K562 (cell line): ENCODE data around the gene ZNF12. TPM values are rescaled to one million over a fixed set of nuclear protein-coding genes. Genes with fewer than 3 reads are reported as not detected.
"Not testable (repeated sequence)": the region's sequence is repeated elsewhere in the genome, so short reads cannot be mapped to it uniquely, and the experiment has no call there.

Experiments used
- ATAC-seq: fragments of 200-7000 bp; cut with Tn5 transposase; 3 replicates; pipeline ENCODE4 v1.9.1; 2020; ENCODE audit warnings: moderate library complexity
- BruUV-seq: library from RNA; stranded (reverse); fragments of 400-500 nt; replicated peaks from 2 replicates; lab custom pipeline; 2021; lab: Mats Ljungman, UMichigan
- CTCF ChIA-PET: fragments of 300-600 bp; formaldehyde crosslinking; extraction: SDS; loops from one replicate; lab custom pipeline; 2021; ENCODE audit warnings: low intra/inter-chr PET ratio; lab: Yijun Ruan, JAX
- POLR2A ChIA-PET: fragments of 300-600, 350-650 bp; sonication (Branson Sonifier 250); formaldehyde crosslinking; extraction: SDS; loops from one replicate; lab custom pipeline; 2021; ENCODE audit warnings: antibody characterized with exemption, inconsistent platforms; lab: Yijun Ruan, JAX
- DNase-seq, 4 experiments: peaks; one replicate each; pipeline versions ENCODE4 v3.0.0 to v3.0.0-alpha.2; 2011 to 2018; ENCODE audit warnings: low spot score in 3 of 4, mixed read lengths in 3 of 4; ENCODE audit errors: extremely low read depth in 1 of 4
- FAIRE-seq: peaks from 2 replicates; lab custom pipeline; 2011; peaks lifted over from hg19 to GRCh38; lab: Jason Lieb, UNC
- H2AFZ ChIP-seq: 2 replicates; pipeline ENCODE4 v1.6.0; 2011; ENCODE audit warnings: low read depth, low read length, control low read depth, inconsistent platforms
- H3K27ac ChIP-seq: fragments of 200-600 bp; 3 replicates; pipeline ENCODE4 v1.8.0; 2011; ENCODE audit warnings: low read depth, mild to moderate bottlenecking, control low read depth, inconsistent platforms, low read length, moderate library complexity, mixed read lengths; ENCODE audit errors: extremely low read depth
- H3K27me3 ChIP-seq, 2 experiments: fragments of 300-600 bp in 1 of 2; 2 replicates in 1 of 2; 3 replicates in 1 of 2; pipeline versions ENCODE4 v1.6.0 to v1.8.0; 2011; ENCODE audit warnings: inconsistent platforms in 2 of 2, low read length in 2 of 2, mild to moderate bottlenecking in 1 of 2, mixed read lengths in 1 of 2, moderate library complexity in 1 of 2; ENCODE audit not compliant: control insufficient read depth in 2 of 2, insufficient read depth in 2 of 2
- H3K36me3 ChIP-seq: fragments of 300-600 bp; 3 replicates; pipeline ENCODE4 v1.8.0; 2011; ENCODE audit warnings: mild to moderate bottlenecking, low read length, inconsistent platforms; ENCODE audit not compliant: control insufficient read depth, insufficient read depth
- H3K4me1 ChIP-seq, 2 experiments: fragments of 200-600 bp in 1 of 2; replicated peaks in 1 of 2; 2 replicates in 1 of 2; 3 replicates in 1 of 2; pipeline versions ENCODE4 v1.5.1 to v1.8.0; 2011; ENCODE audit warnings: inconsistent platforms in 2 of 2, low read length in 2 of 2, mild to moderate bottlenecking in 1 of 2, mixed read lengths in 1 of 2, moderate library complexity in 1 of 2; ENCODE audit not compliant: control insufficient read depth in 2 of 2, insufficient read depth in 2 of 2
- H3K4me2 ChIP-seq: 2 replicates; pipeline ENCODE4 v1.6.1; 2011; ENCODE audit warnings: low read length, control low read depth, inconsistent platforms, mixed read lengths; ENCODE audit not compliant: insufficient read depth
- H3K4me3 ChIP-seq: fragments of 200-600 bp; sonication (generic), shearing (Covaris generic); 2 replicates; pipeline ENCODE4 v1.5.1; 2016; ENCODE audit warnings: control low read depth, inconsistent platforms
- H3K79me2 ChIP-seq: fragments of 200-600 bp; 3 replicates; pipeline ENCODE4 v1.8.0; 2011; ENCODE audit warnings: low read length, inconsistent platforms; ENCODE audit not compliant: control insufficient read depth, insufficient read depth
- H3K9ac ChIP-seq, 2 experiments: 2 replicates each; pipeline versions ENCODE4 v1.6.0 to v1.6.1; 2011; ENCODE audit warnings: low read depth in 2 of 2, low read length in 2 of 2, control low read depth in 1 of 2, inconsistent platforms in 1 of 2, mild to moderate bottlenecking in 1 of 2, mixed read lengths in 1 of 2; ENCODE audit not compliant: insufficient read depth in 1 of 2
- H3K9me1 ChIP-seq: one replicate; pipeline ENCODE4 v1.6.0; 2011; ENCODE audit warnings: inconsistent platforms, mild to moderate bottlenecking, low read length, moderate library complexity; ENCODE audit not compliant: control insufficient read depth, insufficient read depth
- H3K9me3 ChIP-seq: replicated peaks from 2 replicates; pipeline ENCODE4 v1.5.1; 2011; ENCODE audit warnings: low read depth, low read length, inconsistent platforms; ENCODE audit not compliant: control insufficient read depth, insufficient read depth
- H4K20me1 ChIP-seq: replicated peaks from 2 replicates; pipeline ENCODE4 v1.6.1; 2011; ENCODE audit warnings: low read length, inconsistent platforms, mixed read lengths; ENCODE audit not compliant: control insufficient read depth, insufficient read depth
- CBFA2T2 ChIP-seq: fragments of 450-650 bp; conservative IDR thresholded peaks from 2 replicates; pipeline ENCODE4 v1.6.1; 2017; ENCODE audit warnings: mild to moderate bottlenecking
- ETV5 ChIP-seq: sonication (generic); formaldehyde crosslinking; IDR thresholded peaks from 2 replicates; pipeline ENCODE4 v1.4.0; 2020; ENCODE audit warnings: low read depth, mild to moderate bottlenecking, missing genetic modification reagents
- MIER1 ChIP-seq: fragments of 450-650 bp; IDR thresholded peaks from 2 replicates; pipeline ENCODE4 v1.6.1; 2016; ENCODE audit warnings: antibody characterized with exemption, mild to moderate bottlenecking, low read depth
- RAD51 ChIP-seq: fragments of 450-650 bp; IDR thresholded peaks from 2 replicates; pipeline ENCODE4 v1.7.1; 2016; ENCODE audit warnings: low read depth, mild to moderate bottlenecking, borderline replicate concordance
- TFE3 ChIP-seq: fragments of 450-650 bp; formaldehyde crosslinking; IDR thresholded peaks from 2 replicates; pipeline ENCODE4 v1.4.0; 2020; ENCODE audit warnings: mild to moderate bottlenecking, mixed read lengths
- TOE1 ChIP-seq, 2 experiments: fragments of 450-650 bp in 1 of 2; sonication (generic) in 1 of 2; formaldehyde crosslinking in 1 of 2; IDR thresholded peaks; 2 replicates each; pipeline versions ENCODE4 v1.7.1 to v1.8.0; 2016 to 2022; ENCODE audit warnings: borderline replicate concordance in 2 of 2, mild to moderate bottlenecking in 2 of 2, antibody characterized with exemption in 1 of 2, inconsistent platforms in 1 of 2, low read depth in 1 of 2, missing genetic modification reagents in 1 of 2, moderate library complexity in 1 of 2
- USF2 ChIP-seq: sonication (generic); formaldehyde crosslinking; IDR thresholded peaks from 2 replicates; pipeline ENCODE4 v1.5.0; 2020; ENCODE audit warnings: missing genetic modification reagents
- ZFP36 ChIP-seq: fragments of 150-350 bp; IDR thresholded peaks from 2 replicates; pipeline ENCODE4 v1.6.1; 2018; ENCODE audit warnings: low read length, low read depth; ENCODE audit not compliant: partially characterized antibody
- WGBS: fragments of 100-300 bp; shearing (Covaris generic); methylation state at CpG from one replicate; pipeline ENCODE4 v1.1.6; 2016; ENCODE audit warnings: low coverage, mixed read lengths; ENCODE audit not compliant: insufficient coverage; ENCODE audit errors: missing lambda C conversion rate; 5-methylcytosine and 5-hydroxymethylcytosine counted together
- in situ Hi-C: fragments of 300-500 bp; cut with MboI; formaldehyde crosslinking; loops from 4 replicates; pipeline ENCODE4 v1.15.0; 2018; ENCODE audit warnings: inconsistent platforms, mixed read lengths
- intact Hi-C: fragments of 100-400 bp; cut with micrococcal nuclease; formaldehyde crosslinking; loops from 2 replicates; pipeline ENCODE4 v1.14.2; 2022
- polyA plus RNA-seq, 8 experiments: library from polyadenylated mRNA; depleted of rRNA in 4 of 8; stranded (reverse) in 5 of 8; unstranded in 3 of 8; fragments of >200 nt; fragmentation: Nextera tagmentation in 2 of 8; fragmentation: Illumina TruSeq in 1 of 8; extraction: Ambion mirVana in 2 of 8; extraction: Trizol in 1 of 8; gene quantifications; 2 replicates each; pipeline versions ENCODE4 v1.2.1 to v1.2.3, GENCODE V29; 2011 to 2014; ENCODE audit warnings: inconsistent platforms in 1 of 8, missing spikeins in 1 of 8
- total RNA-seq, 7 experiments: library from RNA; depleted of rRNA in 6 of 7; stranded (reverse); fragments of >200 nt in 6 of 7; fragmentation: Illumina TruSeq in 2 of 7; extraction: Trizol in 2 of 7; gene quantifications; 2 replicates each; pipeline versions ENCODE4 v1.2.1 to v1.2.3, GENCODE V29; 2011 to 2021; ENCODE audit warnings: low replicate concordance in 1 of 7

The ZNF12 gene
- total and polyA plus RNA-seq, 9 of the 15 experiments (the other 6 are each of a cell fraction or from before 2014, with no cell fraction given), result 5.8 to 32.3 (median 18.9) TPM

- no peak overlapping the region for H2AFZ ChIP-seq
- H4K20me1 ChIP-seq, result no peaks in the 10 kb centered on the region
- ChIA-PET CTCF (interaction anchor here (0.7 kb wide), 1 partner anchor 853 kb away, joined by 4 read pairs; no protein-coding TSS in a partner anchor), POLR2A (no interaction called here)
- intact Hi-C loops (no loop called here), in situ Hi-C loops (no loop called here)
- ATAC-seq (no peak), DNase-seq (no peak), FAIRE-seq (no peak)
- H3K9ac ChIP-seq, result no peak overlapping the region
- peaks cover 0 to 14% of the 10 kb centered on the region in 2 experiments; a peak in 3 of 5 replicates for H3K4me1 ChIP-seq
- H3K36me3 ChIP-seq, result peaks cover 7% of the 10 kb centered on the region; the same call in 2 of the 3 replicates
- no peaks in the 10 kb centered on the region for H3K9me3 ChIP-seq
- H3K27ac ChIP-seq, result no peak overlapping the region
- TF ChIP-seq TOE1 (IDR thresholded peaks at IDR 0.05; ENCODE audit: borderline replicate concordance) (0 out of 2 replicates have a peak, but pooled peaks have one; percentile 59), TOE1 (CRISPR knock-in tag; IDR thresholded peaks at IDR 0.05; ENCODE audit: borderline replicate concordance, low read depth) (no peak), ETV5 (CRISPR knock-in tag) (no peak), CBFA2T2 (peak; percentile 13; the same call in 1 of the 2 replicates), USF2 (CRISPR knock-in tag) (peak; percentile 31; the same call in 1 of the 2 replicates), MIER1 (no peak), ZFP36 (no peak), RAD51 (peak; percentile 71), TFE3 (CRISPR knock-in tag) (peak; percentile 90)
- H3K9me1 ChIP-seq, result no peaks in the 10 kb centered on the region
- H3K4me3 ChIP-seq, result no peak overlapping the region
- BruUV-seq, result no TSS peak
- no peak overlapping the region for H3K4me2 ChIP-seq
- H3K27me3 ChIP-seq, result no peaks in the 10 kb centered on the region; a peak in 1 of 5 replicates
- WGBS, result 15% methylated on average over 3 of the region's 3 CpGs
- peaks cover 22% of the 10 kb centered on the region for H3K79me2 ChIP-seq
Observed at GRCh38 chr7:6727663-6728062, 20.9 kb upstream of the ZNF12 start.

GRCh38 chr7:6726341-6726740 lies 19.6 kb upstream of the ZNF12 start:
- H3K36me3 ChIP-seq, H2AFZ ChIP-seq, H3K27me3 ChIP-seq, intact Hi-C loops, H3K27ac ChIP-seq, BruUV-seq, H3K9me3 ChIP-seq, CTCF ChIA-PET, H3K4me2 ChIP-seq, POLR2A ChIA-PET, H3K4me3 ChIP-seq, FAIRE-seq, in situ Hi-C loops, H4K20me1 ChIP-seq, H3K9ac ChIP-seq, ATAC-seq, H3K9me1 ChIP-seq, DNase-seq: not testable (repeated sequence)
- Histone ChIP-seq H3K4me1 (peaks cover 0 to 14% of the 10 kb centered on the region in 2 experiments; a peak in 3 of 5 replicates), H3K79me2 (peaks cover 20% of the 10 kb centered on the region)
- 48% methylated on average over 5 of the region's 5 CpGs for WGBS
